H1 (cell line): ENCODE data around the gene STKLD1. TPM values are rescaled to one million over a fixed set of nuclear protein-coding genes. Genes with fewer than 3 reads are reported as not detected.

Experiments
- CTCF ChIA-PET: fragments of 300-600 bp; sonication (Branson Sonifier 250); formaldehyde crosslinking; loops from one replicate; lab custom pipeline; 2021; ENCODE audit not compliant: partially characterized antibody; lab: Charles Lee
- POLR2A ChIA-PET: fragments of 300-600 bp; sonication (Branson Sonifier 250); formaldehyde crosslinking; loops from one replicate; lab custom pipeline; 2021; ENCODE audit warnings: inconsistent platforms; ENCODE audit not compliant: partially characterized antibody; lab: Charles Lee
- DNase-seq, 2 experiments: peaks; one replicate each; pipeline versions ENCODE4 v3.0.0 to v3.0.0-alpha.2; 2010 to 2022; ENCODE audit warnings: low spot score in 2 of 2, low read depth in 1 of 2, mixed read lengths in 1 of 2
- FAIRE-seq: peaks from 2 replicates; lab custom pipeline; 2011; peaks lifted over from hg19 to GRCh38; lab: Jason Lieb, UNC
- H2AFZ ChIP-seq: 2 replicates; pipeline ENCODE4 v1.8.1; 2012; ENCODE audit warnings: low read length, inconsistent platforms
- H2AK5ac ChIP-seq: 2 replicates; pipeline ENCODE4 v1.6.1; 2013; ENCODE audit warnings: low read depth, low read length
- H2BK120ac ChIP-seq: replicated peaks from 2 replicates; pipeline ENCODE3; 2013; ENCODE audit warnings: low read depth, low read length, inconsistent platforms
- H2BK12ac ChIP-seq: 2 replicates; pipeline ENCODE4 v1.6.1; 2013; ENCODE audit warnings: low read depth, low read length
- H2BK15ac ChIP-seq: 2 replicates; pipeline ENCODE4 v1.6.1; 2013; ENCODE audit warnings: low read length
- H2BK20ac ChIP-seq: 2 replicates; pipeline ENCODE4 v1.6.1; 2013; ENCODE audit warnings: low read length
- H2BK5ac ChIP-seq: 2 replicates; pipeline ENCODE4 v1.6.1; 2013; ENCODE audit warnings: low read depth, low read length
- H3K14ac ChIP-seq: 2 replicates; pipeline ENCODE4 v1.6.1; 2013; ENCODE audit warnings: inconsistent platforms; ENCODE audit not compliant: insufficient read length
- H3K18ac ChIP-seq: 2 replicates; pipeline ENCODE4 v1.6.1; 2013; ENCODE audit warnings: low read length; ENCODE audit errors: extremely low read depth
- H3K23ac ChIP-seq: 2 replicates; pipeline ENCODE4 v1.6.1; 2013; ENCODE audit warnings: inconsistent platforms; ENCODE audit not compliant: insufficient read length
- H3K23me2 ChIP-seq: 2 replicates; pipeline ENCODE4 v1.6.1; 2013; ENCODE audit warnings: low read depth, low read length
- H3K27ac ChIP-seq: 2 replicates; pipeline ENCODE4 v1.6.1; 2011; ENCODE audit warnings: low read depth, low read length, inconsistent platforms
- H3K27me3 ChIP-seq, 4 experiments: replicated peaks in 1 of 4; 1 replicate in 1 of 4; 2 replicates in 3 of 4; pipeline versions ENCODE4 v1.6.1 to v1.8.1; 2011 to 2013; ENCODE audit warnings: low read length in 3 of 4, mild to moderate bottlenecking in 3 of 4, inconsistent platforms in 2 of 4, mixed read lengths in 2 of 4, moderate library complexity in 1 of 4; ENCODE audit not compliant: control insufficient read depth in 3 of 4, insufficient read depth in 3 of 4; ENCODE audit errors: extremely low read depth in 1 of 4
- H3K36me3 ChIP-seq, 4 experiments: 2 replicates each; pipeline versions ENCODE4 v1.6.1 to v1.8.1; 2011 to 2013; ENCODE audit warnings: mild to moderate bottlenecking in 4 of 4, low read length in 3 of 4, moderate library complexity in 2 of 4, control low read depth in 1 of 4, inconsistent platforms in 1 of 4; ENCODE audit not compliant: insufficient read depth in 4 of 4, control insufficient read depth in 2 of 4
- H3K4ac ChIP-seq: replicated peaks from 2 replicates; pipeline ENCODE3; 2013; ENCODE audit warnings: low read length, low read depth, mixed read lengths, inconsistent platforms; ENCODE audit not compliant: insufficient read length
- H3K4me1 ChIP-seq, 4 experiments: replicated peaks in 1 of 4; 1 replicate in 1 of 4; 2 replicates in 3 of 4; pipeline versions ENCODE4 v1.6.1 to v1.8.1; 2011 to 2013; ENCODE audit warnings: low read length in 3 of 4, inconsistent platforms in 2 of 4, mixed read lengths in 1 of 4; ENCODE audit not compliant: insufficient read depth in 4 of 4, control insufficient read depth in 3 of 4
- H3K4me2 ChIP-seq, 2 experiments: 2 replicates each; pipeline versions ENCODE4 v1.6.1 to v1.8.1; 2011 to 2013; ENCODE audit warnings: low read depth in 2 of 2, low read length in 2 of 2, control low read depth in 1 of 2, inconsistent platforms in 1 of 2, mild to moderate bottlenecking in 1 of 2; ENCODE audit not compliant: insufficient read depth in 1 of 2
- H3K4me3 ChIP-seq, 4 experiments: fragments of 200-600, 300-600 bp in 1 of 4; sonication (generic), shearing (Covaris generic), sonication (Bioruptor Twin) in 1 of 4; 2 replicates each; pipeline versions ENCODE4 v1.5.1 to v1.8.1; 2011 to 2016; ENCODE audit warnings: low read length in 4 of 4, low read depth in 3 of 4, control low read depth in 2 of 4, inconsistent platforms in 2 of 4, mild to moderate bottlenecking in 2 of 4, mixed read lengths in 1 of 4, moderate library complexity in 1 of 4; ENCODE audit not compliant: insufficient read depth in 2 of 4; ENCODE audit errors: extremely low read depth in 1 of 4
- H3K56ac ChIP-seq: replicated peaks from 2 replicates; pipeline ENCODE3; 2013; ENCODE audit warnings: low read depth, mild to moderate bottlenecking, mixed read lengths, low read length, inconsistent platforms; ENCODE audit not compliant: insufficient read length
- H3K79me1 ChIP-seq: 2 replicates; pipeline ENCODE4 v1.6.1; 2013; ENCODE audit warnings: low read depth, low read length, control low read depth
- H3K79me2 ChIP-seq, 2 experiments: 2 replicates each; pipeline versions ENCODE4 v1.6.1 to v1.8.1; 2012 to 2013; ENCODE audit warnings: low read length in 2 of 2, mild to moderate bottlenecking in 2 of 2, inconsistent platforms in 1 of 2; ENCODE audit not compliant: insufficient read depth in 2 of 2, control insufficient read depth in 1 of 2
- H3K9ac ChIP-seq, 4 experiments: replicated peaks in 1 of 4; 1 replicate in 1 of 4; 2 replicates in 3 of 4; pipeline versions ENCODE4 v1.6.1 to v1.8.1; 2011 to 2013; ENCODE audit warnings: low read depth in 3 of 4, low read length in 3 of 4, control low read depth in 2 of 4, mild to moderate bottlenecking in 2 of 4, moderate library complexity in 2 of 4, inconsistent platforms in 1 of 4; ENCODE audit errors: extremely low read depth in 1 of 4
- H3K9me3 ChIP-seq, 2 experiments: 2 replicates each; pipeline versions ENCODE4 v1.6.1 to v1.8.1; 2012 to 2013; ENCODE audit warnings: mild to moderate bottlenecking in 2 of 2, moderate library complexity in 2 of 2, control low read depth in 1 of 2, inconsistent platforms in 1 of 2, low read depth in 1 of 2, low read length in 1 of 2, mixed read lengths in 1 of 2; ENCODE audit not compliant: insufficient read depth in 2 of 2
- H4K20me1 ChIP-seq, 2 experiments: replicated peaks in 1 of 2; 2 replicates each; pipeline versions ENCODE3 to v1.8.1; 2011 to 2013; ENCODE audit warnings: inconsistent platforms in 2 of 2, low read length in 2 of 2, mild to moderate bottlenecking in 1 of 2; ENCODE audit not compliant: insufficient read depth in 2 of 2, control insufficient read depth in 1 of 2
- H4K5ac ChIP-seq: 2 replicates; pipeline ENCODE4 v1.6.1; 2013; ENCODE audit warnings: low read length, low read depth, mixed read lengths, inconsistent platforms; ENCODE audit not compliant: insufficient read length
- H4K8ac ChIP-seq: 2 replicates; pipeline ENCODE4 v1.8.0; 2013; ENCODE audit warnings: mild to moderate bottlenecking, moderate library complexity, low read length, inconsistent platforms; ENCODE audit not compliant: insufficient read depth; ENCODE audit errors: extremely low read depth
- H4K91ac ChIP-seq: replicated peaks from 2 replicates; pipeline ENCODE3; 2013; ENCODE audit warnings: low read length, mixed read lengths, inconsistent platforms; ENCODE audit not compliant: insufficient read length
- CHD2 ChIP-seq: IDR thresholded peaks from 2 replicates; pipeline ENCODE4 v1.6.1; 2012; ENCODE audit warnings: low read length, improper control_type of control experiment
- EP300 ChIP-seq, 2 experiments: IDR thresholded peaks; 1 replicate in 1 of 2; 2 replicates in 1 of 2; pipeline ENCODE4 v1.6.1; 2011 to 2012; ENCODE audit warnings: low read depth in 2 of 2, low read length in 2 of 2, mild to moderate bottlenecking in 2 of 2, borderline replicate concordance in 1 of 2, inconsistent platforms in 1 of 2, moderate library complexity in 1 of 2
- FOSL1 ChIP-seq: IDR thresholded peaks from 2 replicates; pipeline ENCODE4 v1.6.1; 2011; ENCODE audit warnings: mild to moderate bottlenecking, low read depth, low read length, moderate library complexity; ENCODE audit not compliant: insufficient read depth
- GTF2F1 ChIP-seq: IDR thresholded peaks from 2 replicates; pipeline ENCODE4 v1.6.1; 2012; ENCODE audit warnings: low read depth, low read length, improper control_type of control experiment, borderline replicate concordance
- KDM5A ChIP-seq: fragments of 200-600 bp; IDR thresholded peaks from 2 replicates; pipeline ENCODE4 v1.7.1; 2012; ENCODE audit warnings: mild to moderate bottlenecking, low read length, inconsistent platforms, mixed read lengths
- POU5F1 ChIP-seq: IDR thresholded peaks from 2 replicates; pipeline ENCODE4 v1.6.1; 2011; ENCODE audit warnings: low read depth, mild to moderate bottlenecking, low read length, moderate library complexity
- SP2 ChIP-seq: IDR thresholded peaks from 2 replicates; pipeline ENCODE4 v1.6.1; 2012; ENCODE audit warnings: mild to moderate bottlenecking, low read length, inconsistent platforms
- WGBS, 2 experiments: shearing (Covaris generic) in 1 of 2; methylation state at CpG; one replicate each; pipeline versions ENCODE4 v1.1.6 to v1.1.7; 2013 to 2015; ENCODE audit warnings: low lambda C conversion rate in 2 of 2, mixed read lengths in 2 of 2, inconsistent platforms in 1 of 2, low coverage in 1 of 2, missing lambda C conversion rate in 1 of 2; ENCODE audit not compliant: insufficient replicate concordance in 2 of 2, insufficient coverage in 1 of 2, insufficient read length in 1 of 2; ENCODE audit errors: extremely low coverage in 1 of 2, missing lambda C conversion rate in 1 of 2; 5-methylcytosine and 5-hydroxymethylcytosine counted together
- polyA plus RNA-seq, 7 experiments: library from polyadenylated mRNA; depleted of rRNA in 3 of 7; stranded (reverse) in 5 of 7; unstranded in 2 of 7; fragments of >200 nt in 5 of 7; fragments of 200-250 nt in 2 of 7; gene quantifications; 1 replicate in 5 of 7; 2 replicates in 1 of 7; 4 replicates in 1 of 7; pipeline versions ENCODE4 v1.2.1 to v1.2.3, GENCODE V29; 2011 to 2013; ENCODE audit warnings: missing spikeins in 2 of 7, mixed read lengths in 2 of 7
- total RNA-seq: library from RNA; stranded (reverse); fragmentation: NEBNext Ultra II Directional; extraction: Animal tissue kit (Norgen Biotek cat#: 25700); gene quantifications from 2 replicates; pipeline ENCODE4 v1.2.1, GENCODE V29; 2021
- TF ChIP-seq, protein P1 (sequence below), 3 experiments: IDR thresholded peaks; 1 replicate in 2 of 3; 2 replicates in 1 of 3; pipeline versions ENCODE4 v1.5.1 to v1.6.1; 2011; ENCODE audit warnings: low read length in 3 of 3, mild to moderate bottlenecking in 3 of 3, inconsistent platforms in 2 of 3, low read depth in 1 of 3, moderate library complexity in 1 of 3; ENCODE audit not compliant: insufficient read depth in 1 of 3; ENCODE audit errors: control extremely low read depth in 1 of 3

The STKLD1 gene
- total and polyA plus RNA-seq, 2 of the 8 experiments (the other 6 are each of a cell fraction or from before 2014, with no cell fraction given) = 0.26 TPM; not detected in 1

DNA sequence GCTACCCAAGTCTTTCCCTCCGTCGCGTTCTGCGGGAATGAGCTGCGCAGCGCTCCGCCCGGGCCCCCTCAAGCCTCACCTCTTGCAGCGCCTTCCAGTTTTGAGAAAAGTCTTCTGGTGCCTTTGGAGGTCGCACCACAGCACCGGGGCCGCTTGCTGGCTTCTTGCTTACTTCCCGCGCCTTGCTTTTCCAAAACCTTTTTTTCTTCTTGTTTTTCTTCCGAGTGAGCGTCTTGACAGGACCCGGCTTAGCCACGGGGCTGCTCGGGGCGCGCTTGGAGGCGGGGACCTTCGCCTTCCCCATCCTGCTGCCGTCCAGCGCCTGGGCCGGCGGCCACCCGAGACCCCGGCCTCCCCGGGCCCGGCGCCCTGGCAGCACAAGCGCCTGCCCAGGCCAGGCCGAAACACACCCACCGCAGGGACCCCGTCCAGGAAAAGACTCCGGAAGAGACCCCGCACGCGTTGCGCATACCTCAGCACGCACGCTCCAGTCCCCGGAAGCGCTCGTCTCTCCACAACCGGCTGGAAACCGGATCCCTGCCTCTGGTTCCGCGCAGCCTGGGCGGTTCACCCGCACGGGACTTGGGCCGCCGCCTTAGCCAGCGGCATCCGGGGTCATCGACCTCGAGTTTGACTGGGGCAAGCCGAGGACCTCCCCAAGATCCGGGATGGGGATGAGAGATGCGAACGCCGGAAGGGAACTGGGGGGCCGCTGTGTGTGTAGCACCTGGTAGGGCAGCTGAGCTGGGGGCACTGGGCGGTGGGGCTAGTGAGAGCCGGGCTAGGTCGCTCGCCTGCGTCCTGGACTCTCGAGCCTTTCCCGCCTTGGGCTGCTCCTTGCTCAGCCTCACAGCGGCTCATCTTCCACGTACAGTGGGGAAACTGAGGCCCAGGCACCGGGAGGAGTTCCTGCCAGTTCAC lies 41.6 kb downstream of the STKLD1 start, which contains the start of gene REXO4:
REXO4 (minus strand) TSS at position 470 of the 921 bp plus-strand sequence; CDS start at position 304, 166 bp downstream.
- Histone ChIP-seq H3K56ac (peak within 1 kb of the TSS; percentile 85), H2BK20ac (no peak within 1 kb of the TSS), H4K91ac (peak within 1 kb of the TSS; percentile 73), H2BK15ac (no peak within 1 kb of the TSS), H3K23me2 (peaks cover 4% of the 10 kb centered on the region), H4K8ac (peak within 1 kb of the TSS; percentile 99), H4K5ac (peak within 1 kb of the TSS; percentile 89), H3K79me1 (peaks cover 21% of the 10 kb centered on the region), H4K20me1 (peaks cover 0 to 13% of the 10 kb centered on the region in 2 experiments), H3K9ac (peak within 1 kb of the TSS; percentile 65 to 89 (median 70)), H2BK5ac (peak within 1 kb of the TSS; percentile 86), H3K14ac (no peak within 1 kb of the TSS), H3K4ac (no peak within 1 kb of the TSS), H3K4me1 (peaks cover 0 to 20% (median 5%) of the 10 kb centered on the region in 4 experiments; a peak in 4 of 7 replicates), H3K18ac (peak within 1 kb of the TSS; percentile 98), H2BK12ac (no peak within 1 kb of the TSS), H3K27me3 (no peaks in the 10 kb centered on the region; a peak in 1 of 7 replicates), H3K27ac (peak within 1 kb of the TSS; percentile 92), H2AK5ac (no peak within 1 kb of the TSS), H3K23ac (no peak within 1 kb of the TSS), H2BK120ac (no peak within 1 kb of the TSS), H3K4me3 (peak within 1 kb of the TSS; percentile 83 to 96 (median 92)), H3K9me3 (no peaks in the 10 kb centered on the region), H3K79me2 (peaks cover 0 to 38% of the 10 kb centered on the region in 2 experiments; a peak in 2 of 4 replicates), H3K36me3 (peaks cover 2 to 29% (median 14%) of the 10 kb centered on the region in 4 experiments), H2AFZ (no peak within 1 kb of the TSS), H3K4me2 (peak within 1 kb of the TSS; percentile 68 to 76)
- ChIA-PET CTCF (interaction anchor here (0.6 to 2.3 kb wide), 10 partner anchors 10 to 632 kb away, joined by 3 to 12 read pairs (median 5); no protein-coding TSS in a partner anchor), POLR2A (interaction anchor here (0.6 to 5.2 kb wide), 18 partner anchors 8 to 71 kb away, joined by 3 to 31 read pairs (median 4); partner anchors contain the start of genes CACFD1, MED22, RPL7A and SLC2A6)
- DNase-seq (peak; percentile 86 to 95), FAIRE-seq (no peak)
- 3% methylated on average over 48 of the region's 75 CpGs; no CpG with 5 or more reads in 1 of the 2 experiments for WGBS, 2 experiments
- no peak for TF ChIP-seq EP300 (IDR thresholded peaks at IDR 0.05; ENCODE audit: borderline replicate concordance in 1 of 2, low read depth in 2 of 2, low read length in 2 of 2)
- no peak for TF ChIP-seq POU5F1
- TF ChIP-seq, protein P1, sequence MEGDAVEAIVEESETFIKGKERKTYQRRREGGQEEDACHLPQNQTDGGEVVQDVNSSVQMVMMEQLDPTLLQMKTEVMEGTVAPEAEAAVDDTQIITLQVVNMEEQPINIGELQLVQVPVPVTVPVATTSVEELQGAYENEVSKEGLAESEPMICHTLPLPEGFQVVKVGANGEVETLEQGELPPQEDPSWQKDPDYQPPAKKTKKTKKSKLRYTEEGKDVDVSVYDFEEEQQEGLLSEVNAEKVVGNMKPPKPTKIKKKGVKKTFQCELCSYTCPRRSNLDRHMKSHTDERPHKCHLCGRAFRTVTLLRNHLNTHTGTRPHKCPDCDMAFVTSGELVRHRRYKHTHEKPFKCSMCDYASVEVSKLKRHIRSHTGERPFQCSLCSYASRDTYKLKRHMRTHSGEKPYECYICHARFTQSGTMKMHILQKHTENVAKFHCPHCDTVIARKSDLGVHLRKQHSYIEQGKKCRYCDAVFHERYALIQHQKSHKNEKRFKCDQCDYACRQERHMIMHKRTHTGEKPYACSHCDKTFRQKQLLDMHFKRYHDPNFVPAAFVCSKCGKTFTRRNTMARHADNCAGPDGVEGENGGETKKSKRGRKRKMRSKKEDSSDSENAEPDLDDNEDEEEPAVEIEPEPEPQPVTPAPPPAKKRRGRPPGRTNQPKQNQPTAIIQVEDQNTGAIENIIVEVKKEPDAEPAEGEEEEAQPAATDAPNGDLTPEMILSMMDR (IDR thresholded peaks at IDR 0.05; ENCODE audit: control extremely low read depth in 1 of 3, insufficient read depth in 1 of 3, low read depth in 1 of 3, low read length in 3 of 3) = no peak
- no peak for TF ChIP-seq GTF2F1
- peak; percentile 57; the same call in 1 of the 2 replicates for TF ChIP-seq CHD2
- TF ChIP-seq KDM5A = peak; percentile 65
- TF ChIP-seq SP2 = no peak
- no peak for TF ChIP-seq FOSL1
